ENCODE data around the gene IAPP. TPM values are rescaled to one million over a fixed set of nuclear protein-coding genes. Genes with fewer than 3 reads are reported as not detected.
"Not testable (repeated sequence)": the region's sequence is repeated elsewhere in the genome, so short reads cannot be mapped to it uniquely, and the experiment has no call there.

IAPP gene
- total and polyA plus RNA-seq, 9 donors: not detected

DNA sequence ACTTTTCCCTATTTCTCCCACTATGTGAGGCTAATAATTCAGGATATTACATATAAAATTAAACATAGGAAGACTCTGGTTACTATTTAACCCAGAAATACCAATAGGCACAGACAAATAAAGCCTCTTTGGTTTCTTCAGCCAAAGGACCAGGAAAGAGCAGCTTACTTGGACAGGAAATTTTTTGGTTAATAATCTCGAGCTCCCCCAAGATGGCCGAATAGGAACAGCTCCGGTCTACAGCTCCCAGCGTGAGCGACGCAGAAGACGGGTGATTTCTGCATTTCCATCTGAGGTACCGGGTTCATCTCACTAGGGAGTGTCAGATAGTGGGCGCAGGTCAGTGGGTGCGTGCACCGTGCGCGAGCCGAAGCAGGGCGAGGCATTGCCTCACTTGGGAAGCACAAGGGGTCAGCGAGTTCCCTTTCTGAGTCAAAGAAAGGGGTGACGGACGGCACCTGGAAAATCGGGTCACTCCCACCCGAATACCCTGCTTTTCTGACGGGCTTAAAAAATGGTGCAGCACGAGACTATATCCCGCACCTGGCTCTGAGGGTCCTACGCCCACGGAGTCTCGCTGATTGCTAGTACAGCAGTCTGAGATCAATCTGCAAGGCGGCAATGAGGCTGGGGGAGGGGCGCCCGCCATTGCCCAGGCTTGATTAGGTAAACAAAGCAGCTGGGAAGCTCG is 46.5 kb downstream of the IAPP start:
- H3K4me1 ChIP-seq (ENCODE audit: control insufficient read depth, insufficient read depth, low read length); H3K27ac ChIP-seq (ENCODE audit: low read length); H3K4me3 ChIP-seq (ENCODE audit: low read length); H3K27me3 ChIP-seq (ENCODE audit: control insufficient read depth, insufficient read depth, low read length); H3K9me3 ChIP-seq (replicated peaks; ENCODE audit: control insufficient read depth, low read depth, low read length); DNase-seq; H3K36me3 ChIP-seq (ENCODE audit: control insufficient read depth, insufficient read depth, low read length): not testable (repeated sequence)
- WGBS (ENCODE audit: insufficient coverage): 93% methylated on average over 25 of the region's 30 CpGs

- no peak overlapping the region for H3K4me3 ChIP-seq (ENCODE audit: low read length)
- H3K27ac ChIP-seq (ENCODE audit: low read length): no peak overlapping the region
- H3K27me3 ChIP-seq (ENCODE audit: control insufficient read depth, insufficient read depth, low read length): no peaks in the 10 kb centered on the region
- no peaks in the 10 kb centered on the region for H3K9me3 ChIP-seq (replicated peaks; ENCODE audit: control insufficient read depth, low read depth, low read length)
- DNase-seq: no peak
- WGBS (ENCODE audit: insufficient coverage): no CpG with 5 or more reads among the region's 4 CpGs
- no peaks in the 10 kb centered on the region for H3K4me1 ChIP-seq (ENCODE audit: control insufficient read depth, insufficient read depth, low read length)
- H3K36me3 ChIP-seq (ENCODE audit: control insufficient read depth, insufficient read depth, low read length): no peaks in the 10 kb centered on the region
Measured at GRCh38 chr12:21428241-21428640, 55.5 kb downstream of the IAPP start.

Other genes with a start within 250 kb of the IAPP start
- 0.04 TPM for gene SLCO1B1, start 241.7 kb upstream of the IAPP start, total RNA-seq
- under 1 TPM in 1 of 8 donors, not detected in 7; 0.19 TPM for gene SLCO1B1, start 241.7 kb upstream of the IAPP start, polyA plus RNA-seq (ENCODE audit: insufficient read depth in 1 of 8, insufficient read length in 8 of 8, low replicate concordance in 1 of 8)
- not detected for gene SLCO1A2, start 38.0 kb upstream of the IAPP start, total RNA-seq
- under 1 TPM in 1 of 8 donors, not detected in 7; 0.09 TPM for gene SLCO1A2, start 38.0 kb upstream of the IAPP start, polyA plus RNA-seq (ENCODE audit: insufficient read depth in 1 of 8, insufficient read length in 8 of 8, low replicate concordance in 1 of 8)
- gene PYROXD1, start 64.8 kb downstream of the IAPP start, total RNA-seq: 8.9 TPM
- gene PYROXD1, start 64.8 kb downstream of the IAPP start, polyA plus RNA-seq (ENCODE audit: insufficient read depth in 1 of 8, insufficient read length in 8 of 8, low replicate concordance in 1 of 8): 10 to 100 TPM in 7 of 8 donors, 1 to 10 TPM in 1; 9.4 to 17.9 (median 15.0) TPM
- gene RECQL, start 128.7 kb downstream of the IAPP start, total RNA-seq: 45.8 TPM
- 10 to 100 TPM; 16.1 to 38.1 (median 29.6) TPM for gene RECQL, start 128.7 kb downstream of the IAPP start, polyA plus RNA-seq (ENCODE audit: insufficient read depth in 1 of 8, insufficient read length in 8 of 8, low replicate concordance in 1 of 8)
- gene GOLT1B, start 128.9 kb downstream of the IAPP start, total RNA-seq: 41.0 TPM
- 10 to 100 TPM; 29.3 to 50.4 (median 39.3) TPM for gene GOLT1B, start 128.9 kb downstream of the IAPP start, polyA plus RNA-seq (ENCODE audit: insufficient read depth in 1 of 8, insufficient read length in 8 of 8, low replicate concordance in 1 of 8)
- gene SPX, start 153.4 kb downstream of the IAPP start, total RNA-seq: 12.9 TPM
- gene SPX, start 153.4 kb downstream of the IAPP start, polyA plus RNA-seq (ENCODE audit: insufficient read depth in 1 of 8, insufficient read length in 8 of 8, low replicate concordance in 1 of 8): 10 to 100 TPM; 17.8 to 31.2 (median 20.1) TPM
- gene GYS2, start 231.9 kb downstream of the IAPP start, total RNA-seq: 0.13 TPM
- gene GYS2, start 231.9 kb downstream of the IAPP start, polyA plus RNA-seq (ENCODE audit: insufficient read depth in 1 of 8, insufficient read length in 8 of 8, low replicate concordance in 1 of 8): under 1 TPM in 5 of 8 donors, not detected in 3; 0.12 to 0.86 (median 0.29) TPM